OCI-LY7 (cell line): ENCODE data around the gene MVK.

ENCODE experiments used
- CTCF ChIP-seq: fragments of 200-600 bp; sonication (generic); conservative IDR thresholded peaks from 2 replicates; pipeline ENCODE4 v1.5.1; 2014; ENCODE audit warnings: mild to moderate bottlenecking, antibody characterized with exemption, low read length, moderate library complexity, mixed read lengths
- EZH2phosphoT487 ChIP-seq: fragments of 200-600 bp; sonication (generic); IDR thresholded peaks from 2 replicates; pipeline ENCODE4 v1.6.1; 2018; ENCODE audit warnings: low read depth, borderline replicate concordance, mild to moderate bottlenecking, mixed run types, antibody characterized with exemption, low read length, moderate library complexity, mixed read lengths

- TF ChIP-seq CTCF (no peak), EZH2phosphoT487 (no peak)
These were observed 30.7 kb upstream of the MVK start for GRCh38 chr12:109542876-109543275.
